RKO (cell line): ENCODE data around the gene SDR9C7.
"Not testable (repeated sequence)": the region's sequence is repeated elsewhere in the genome, so short reads cannot be mapped to it uniquely, and the experiment has no call there.

Experiments
- DNase-seq: peaks from one replicate; pipeline ENCODE4 v3.0.0-alpha.2; 2016; ENCODE audit warnings: low spot score

Gene SDR9C7

DNA sequence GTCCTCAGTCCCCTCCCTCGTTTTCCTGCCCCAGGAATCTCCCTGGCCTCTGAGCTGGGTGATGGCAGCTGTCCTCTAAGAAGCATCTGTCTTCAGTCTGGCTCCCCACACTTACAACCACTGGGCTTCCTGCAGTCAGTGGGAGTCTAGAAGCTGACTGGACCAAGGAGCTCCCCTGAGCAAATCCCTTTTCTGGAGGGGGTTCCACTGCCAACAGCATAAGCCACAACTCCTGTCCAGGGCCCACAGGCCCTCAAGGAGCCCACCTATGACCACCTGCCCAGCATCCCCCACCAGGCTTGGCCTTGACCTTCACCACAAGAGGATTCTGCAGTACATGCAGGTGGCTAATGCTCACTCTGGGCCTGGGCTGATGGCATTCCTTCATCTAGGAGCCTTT, 19.1 kb upstream of the SDR9C7 start:
- no peak for DNase-seq

- DNase-seq = no peak
These were observed 17.6 kb upstream of the SDR9C7 start for GRCh38 chr12:56951582-56952339.

GRCh38 chr12:56948881-56949280, 14.7 kb upstream of the SDR9C7 start:
- DNase-seq = no peak

- no peak for DNase-seq
These were observed 14.2 kb upstream of the SDR9C7 start for GRCh38 chr12:56948457-56948777.

- DNase-seq = peak; percentile 22
These were observed 13.6 kb upstream of the SDR9C7 start for GRCh38 chr12:56947633-56948456.

- no peak for DNase-seq
These were observed 9.7 kb upstream of the SDR9C7 start for GRCh38 chr12:56943878-56944277.

- DNase-seq = not testable (repeated sequence)
These were observed 9.2 kb upstream of the SDR9C7 start for GRCh38 chr12:56943374-56943773.

- peak; percentile 3 for DNase-seq
These were observed 7.2 kb upstream of the SDR9C7 start for GRCh38 chr12:56941299-56942017.

GRCh38 chr12:56940942-56941298, 6.7 kb upstream of the SDR9C7 start:
- DNase-seq = not testable (repeated sequence)

- no peak for DNase-seq
These were observed 1.5 kb upstream of the SDR9C7 start for GRCh38 chr12:56935752-56936151.

DNA sequence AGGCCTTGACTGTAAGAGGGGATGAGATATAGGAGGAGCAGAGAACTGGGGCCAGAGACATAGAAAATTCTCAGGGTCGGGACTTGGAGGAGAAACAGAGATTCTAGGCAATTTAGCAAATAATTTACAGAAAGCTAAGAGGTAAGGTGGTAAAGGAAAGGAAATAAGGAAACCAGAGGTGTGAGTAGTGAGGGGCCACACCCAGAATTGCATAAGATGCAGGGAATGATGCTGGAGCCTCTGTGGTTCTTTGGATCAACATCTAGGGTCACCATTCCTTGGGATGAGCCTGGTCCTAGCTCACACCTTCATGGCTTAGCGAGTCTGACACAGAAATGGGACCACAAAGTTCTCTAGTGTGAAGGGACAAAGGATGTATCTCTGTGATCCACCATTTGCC, 949 bp upstream of the SDR9C7 start:
- no peak for DNase-seq

GRCh38 chr12:56932867-56933266, 1.3 kb downstream of the SDR9C7 start:
- no peak for DNase-seq

DNA sequence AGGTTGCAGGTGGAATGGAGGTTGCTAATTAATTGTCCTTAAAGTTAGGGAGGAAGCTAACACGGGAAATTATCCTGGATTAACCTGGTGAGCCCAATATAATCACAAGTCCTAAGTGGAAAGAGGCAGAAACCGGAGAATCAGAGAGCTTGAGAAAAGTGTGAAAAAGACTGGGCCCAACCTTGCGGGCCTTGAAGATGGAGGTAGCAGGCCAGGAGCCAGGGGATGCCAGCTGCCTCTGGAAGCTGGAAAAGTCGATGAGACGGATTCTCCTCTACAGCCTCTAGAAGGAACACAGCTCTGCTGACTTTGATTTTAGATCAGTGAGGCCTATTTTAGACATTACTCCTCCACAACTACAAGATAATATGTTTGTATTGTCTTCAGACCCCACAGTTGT, 2.1 kb downstream of the SDR9C7 start:
- no peak for DNase-seq

DNA sequence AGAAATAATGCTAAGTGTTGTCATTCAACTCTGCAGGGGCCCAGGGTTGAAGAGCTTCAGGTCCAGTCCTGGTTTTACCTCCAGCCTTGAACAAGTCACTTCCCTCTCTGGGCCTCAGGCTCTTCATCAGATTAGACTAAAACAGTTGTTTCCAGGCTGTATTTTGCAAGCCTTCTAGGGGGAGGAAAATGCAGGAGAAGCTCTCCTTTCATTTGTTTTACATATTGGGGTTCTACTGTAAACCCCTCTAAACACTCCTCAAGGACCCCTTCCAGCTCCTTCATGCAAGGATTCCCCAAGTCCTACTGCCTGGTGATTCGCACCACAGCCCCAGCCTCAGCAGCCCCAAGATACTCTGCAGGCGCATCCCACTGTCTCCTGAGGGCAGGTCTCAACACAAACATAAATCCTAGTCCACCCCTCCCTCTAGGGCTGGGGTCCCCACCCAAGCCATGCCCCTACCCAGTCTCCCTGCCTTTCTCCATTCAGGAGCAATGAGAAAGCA, 2.7 kb downstream of the SDR9C7 start:
- DNase-seq = peak; percentile 18

DNA sequence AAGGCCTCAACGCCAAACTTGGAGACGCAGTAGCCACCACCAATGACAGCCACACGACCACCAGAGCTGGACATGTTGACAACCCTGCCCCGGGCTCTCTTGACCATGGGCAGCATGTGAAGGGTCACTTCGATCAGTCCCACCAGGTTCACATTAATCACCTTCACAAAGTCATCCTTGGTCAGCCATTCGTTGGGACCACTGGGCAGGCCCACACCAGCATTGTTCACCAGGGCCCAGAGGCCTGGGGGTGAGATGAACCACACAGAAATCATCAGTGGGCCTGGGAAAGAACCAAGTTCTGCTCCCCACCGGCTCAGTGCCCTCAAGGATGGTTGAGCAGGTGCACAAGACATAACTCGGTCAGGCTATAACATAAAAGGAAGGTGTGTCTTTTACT, 4.0 kb downstream of the SDR9C7 start:
- DNase-seq = no peak

GRCh38 chr12:56929780-56930179, 4.4 kb downstream of the SDR9C7 start:
- DNase-seq = no peak

DNA sequence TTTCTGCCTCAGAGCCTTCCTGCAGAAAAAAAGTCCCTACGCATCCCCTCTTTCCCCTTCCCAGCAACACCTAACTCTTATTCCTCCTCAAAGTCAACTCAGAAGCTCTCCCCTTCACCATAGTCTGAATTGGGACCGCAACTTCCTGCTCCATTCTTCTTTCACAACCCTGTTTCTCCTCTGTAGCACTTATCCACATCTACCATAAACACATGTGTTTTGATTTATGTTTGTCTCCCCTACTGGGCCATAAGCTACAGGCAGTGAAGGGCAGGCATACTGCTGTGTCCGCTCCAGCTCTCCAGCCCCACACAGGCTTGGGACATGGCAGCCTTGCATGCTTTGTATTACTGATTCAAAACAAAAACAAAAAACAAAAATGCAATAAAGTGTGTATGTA, 5.9 kb downstream of the SDR9C7 start:
- DNase-seq = no peak

DNA sequence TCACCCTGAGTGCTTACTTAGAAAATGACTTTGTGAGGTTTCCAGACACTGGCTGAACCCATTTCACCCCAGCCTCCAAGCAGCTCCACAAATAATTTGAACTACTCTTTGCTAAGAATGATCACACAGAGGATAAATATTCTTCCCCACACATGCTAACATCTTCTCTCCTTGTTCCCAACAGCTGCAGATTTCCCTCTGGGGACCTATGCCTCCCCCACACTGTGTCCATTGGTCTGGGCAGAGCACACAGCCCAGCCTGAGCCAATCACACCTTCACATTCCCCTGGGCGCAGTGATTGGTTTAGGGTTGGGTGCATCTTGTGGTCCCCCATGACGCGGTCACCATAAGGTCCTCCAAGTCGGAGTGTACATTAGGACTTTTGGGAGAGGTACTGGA, 6.9 kb downstream of the SDR9C7 start:
- DNase-seq = no peak

GRCh38 chr12:56922031-56922430, 12.2 kb downstream of the SDR9C7 start:
- DNase-seq = no peak

GRCh38 chr12:56921346-56921745, 12.9 kb downstream of the SDR9C7 start:
- DNase-seq = no peak

DNA sequence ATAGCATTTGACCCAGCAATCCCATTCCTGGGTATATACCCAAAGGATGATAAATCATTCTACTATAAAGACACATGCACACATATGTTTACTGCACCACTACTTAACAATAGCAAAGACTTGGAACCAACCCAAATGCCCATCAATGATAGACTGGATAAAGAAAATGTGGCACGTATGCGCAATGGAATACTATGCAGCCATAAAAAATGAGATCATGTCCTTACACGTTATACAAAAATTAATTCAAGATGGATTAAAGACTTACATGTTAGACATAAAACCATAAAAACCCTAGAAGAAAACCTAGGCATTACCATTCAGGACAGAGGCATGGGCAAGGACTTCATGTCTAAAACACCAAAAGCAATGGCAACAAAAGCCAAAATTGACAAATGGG, 16.1 kb downstream of the SDR9C7 start:
- not testable (repeated sequence) for DNase-seq

- no peak for DNase-seq
These were observed 17.2 kb downstream of the SDR9C7 start for GRCh38 chr12:56916996-56917333.
